WTC11 (cell line): Measurements from ENCODE around the gene ALS2. TPM values are rescaled to one million over a fixed set of nuclear protein-coding genes. Genes with fewer than 3 reads are reported as not detected.

ENCODE experiments used
- ATAC-seq: fragments of 200-7000 bp; cut with Tn5 transposase; 2 replicates; pipeline ENCODE4 v1.10.0; 2021; ENCODE audit warnings: mild to moderate bottlenecking, moderate library complexity
- CTCF ChIA-PET: fragments of 300-600 bp; sonication (Branson Sonifier 250); formaldehyde crosslinking; loops from one replicate; lab custom pipeline; 2021; ENCODE audit warnings: antibody characterized with exemption; lab: Charles Lee
- POLR2A ChIA-PET: fragments of 350-600 bp; sonication (Branson Sonifier 250); formaldehyde crosslinking; loops from one replicate; lab custom pipeline; 2021; ENCODE audit warnings: antibody characterized with exemption; lab: Charles Lee
- DNase-seq: peaks from one replicate; pipeline ENCODE4 v3.0.0; 2021; ENCODE audit warnings: low spot score
- H3K27ac Mint-ChIP-seq: 2 replicates; pipeline ENCODE4 v1.8.0; 2021; ENCODE audit warnings: mixed read lengths
- H3K27me3 Mint-ChIP-seq: 2 replicates; pipeline ENCODE4 v1.8.0; 2021; ENCODE audit warnings: low read depth, mild to moderate bottlenecking, moderate library complexity, mixed read lengths
- H3K36me3 Mint-ChIP-seq: 2 replicates; pipeline ENCODE4 v1.8.0; 2021; ENCODE audit warnings: mixed read lengths
- H3K4me1 Mint-ChIP-seq: 2 replicates; pipeline ENCODE4 v1.8.0; 2022; ENCODE audit warnings: mixed read lengths
- H3K4me3 Mint-ChIP-seq: 2 replicates; pipeline ENCODE4 v1.8.0; 2021; ENCODE audit warnings: mild to moderate bottlenecking, moderate library complexity, mixed read lengths
- H3K9me3 Mint-ChIP-seq: 2 replicates; pipeline ENCODE4 v1.8.0; 2021; ENCODE audit warnings: mixed read lengths
- CREB1 ChIP-seq: sonication (generic); formaldehyde crosslinking; IDR thresholded peaks from 2 replicates; pipeline ENCODE4 v1.8.0; 2023; ENCODE audit warnings: mild to moderate bottlenecking, missing genetic modification reagents
- CREM ChIP-seq: sonication (generic); formaldehyde crosslinking; IDR thresholded peaks from 2 replicates; pipeline ENCODE4 v1.8.1; 2022; ENCODE audit warnings: mild to moderate bottlenecking, missing genetic modification reagents, moderate library complexity
- EMX1 ChIP-seq: fragments of 250-450 bp; sonication (Bioruptor Pico); IDR thresholded peaks from 2 replicates; pipeline ENCODE4 v1.8.0; 2021; ENCODE audit warnings: mild to moderate bottlenecking
- FOXJ3 ChIP-seq: sonication (generic); formaldehyde crosslinking; IDR thresholded peaks from 2 replicates; pipeline ENCODE4 v1.9.0; 2021; ENCODE audit warnings: missing genetic modification reagents, mild to moderate bottlenecking, borderline replicate concordance
- FOXK1 ChIP-seq: sonication (generic); formaldehyde crosslinking; IDR thresholded peaks from 2 replicates; pipeline ENCODE4 v1.8.0; 2022; ENCODE audit warnings: mild to moderate bottlenecking, moderate library complexity, missing genetic modification reagents
- FOXP1 ChIP-seq: sonication (generic); formaldehyde crosslinking; IDR thresholded peaks from 2 replicates; pipeline ENCODE4 v1.8.0; 2022; ENCODE audit warnings: missing genetic modification reagents, mild to moderate bottlenecking, moderate library complexity, borderline replicate concordance
- GABPB1 ChIP-seq: sonication (generic); formaldehyde crosslinking; IDR thresholded peaks from 2 replicates; pipeline ENCODE4 v1.8.1; 2023; ENCODE audit warnings: mild to moderate bottlenecking, missing genetic modification reagents
- GRHL2 ChIP-seq: fragments of 250-450 bp; sonication (Bioruptor Pico); IDR thresholded peaks from 2 replicates; pipeline ENCODE4 v1.8.0; 2022; ENCODE audit warnings: mild to moderate bottlenecking, moderate library complexity; ENCODE audit not compliant: insufficient replicate concordance, severe bottlenecking
- RORB ChIP-seq: fragments of 250-450 bp; sonication (Bioruptor Pico); IDR thresholded peaks from 2 replicates; pipeline ENCODE4 v1.9.0; 2021; ENCODE audit warnings: mild to moderate bottlenecking
- SMAD4 ChIP-seq: sonication (generic); formaldehyde crosslinking; IDR thresholded peaks from 2 replicates; pipeline ENCODE4 v1.8.0; 2022; ENCODE audit warnings: mild to moderate bottlenecking, missing genetic modification reagents
- SOX15 ChIP-seq: fragments of 250-450 bp; sonication (Bioruptor Pico); IDR thresholded peaks from 2 replicates; pipeline ENCODE4 v1.9.0; 2021; ENCODE audit warnings: mild to moderate bottlenecking
- TCF7 ChIP-seq: sonication (generic); formaldehyde crosslinking; IDR thresholded peaks from 2 replicates; pipeline ENCODE4 v1.8.0; 2022; ENCODE audit warnings: mild to moderate bottlenecking, low read depth, missing genetic modification reagents, moderate library complexity
- TEAD4 ChIP-seq: sonication (generic); formaldehyde crosslinking; IDR thresholded peaks from 2 replicates; pipeline ENCODE4 v1.8.0; 2022; ENCODE audit warnings: mild to moderate bottlenecking, missing genetic modification reagents
- ZNF263 ChIP-seq: sonication (generic); formaldehyde crosslinking; IDR thresholded peaks from 2 replicates; pipeline ENCODE4 v1.8.1; 2022; ENCODE audit warnings: low read depth, mild to moderate bottlenecking, moderate library complexity, missing genetic modification reagents
- ZNF671 ChIP-seq: fragments of 250-450 bp; sonication (Bioruptor Pico); IDR thresholded peaks from 2 replicates; pipeline ENCODE4 v1.8.0; 2021; ENCODE audit warnings: mild to moderate bottlenecking
- total RNA-seq: library from RNA; stranded (reverse); gene quantifications from 3 replicates; pipeline ENCODE4 v1.2.3, GENCODE V29; 2021
- TF ChIP-seq, protein P1 (sequence below): sonication (generic); formaldehyde crosslinking; IDR thresholded peaks from 2 replicates; pipeline ENCODE4 v1.8.1; 2022; ENCODE audit warnings: mild to moderate bottlenecking, missing genetic modification reagents, moderate library complexity, borderline replicate concordance
- TF ChIP-seq, protein P2 (sequence below): sonication (generic); formaldehyde crosslinking; conservative IDR thresholded peaks from 2 replicates; pipeline ENCODE4 v1.8.1; 2022; ENCODE audit warnings: mild to moderate bottlenecking, missing genetic modification reagents
- TF ChIP-seq, protein P3 (sequence below): sonication (generic); formaldehyde crosslinking; IDR thresholded peaks from 2 replicates; pipeline ENCODE4 v1.8.1; 2023; ENCODE audit warnings: mild to moderate bottlenecking, missing genetic modification reagents
- TF ChIP-seq, protein P4 (sequence below): fragments of 250-450 bp; sonication (Bioruptor Pico); IDR thresholded peaks from 2 replicates; pipeline ENCODE4 v1.8.0; 2021; ENCODE audit warnings: mild to moderate bottlenecking
- TF ChIP-seq, protein P5 (sequence below): sonication (generic); formaldehyde crosslinking; IDR thresholded peaks from 2 replicates; pipeline ENCODE4 v1.8.1; 2023; ENCODE audit warnings: mild to moderate bottlenecking, moderate library complexity, missing genetic modification reagents
- TF ChIP-seq, protein P6 (sequence below): fragments of 250-450 bp; sonication (Bioruptor Pico); IDR thresholded peaks from 2 replicates; pipeline ENCODE4 v1.9.0; 2021; ENCODE audit warnings: mild to moderate bottlenecking
- TF ChIP-seq, protein P7 (sequence below): sonication (generic); formaldehyde crosslinking; IDR thresholded peaks from 2 replicates; pipeline ENCODE4 v1.8.0; 2022; ENCODE audit warnings: mild to moderate bottlenecking, missing genetic modification reagents

The ALS2 gene
- total RNA-seq, 1 experiment from 2014 or later = 30.5 TPM

DNA sequence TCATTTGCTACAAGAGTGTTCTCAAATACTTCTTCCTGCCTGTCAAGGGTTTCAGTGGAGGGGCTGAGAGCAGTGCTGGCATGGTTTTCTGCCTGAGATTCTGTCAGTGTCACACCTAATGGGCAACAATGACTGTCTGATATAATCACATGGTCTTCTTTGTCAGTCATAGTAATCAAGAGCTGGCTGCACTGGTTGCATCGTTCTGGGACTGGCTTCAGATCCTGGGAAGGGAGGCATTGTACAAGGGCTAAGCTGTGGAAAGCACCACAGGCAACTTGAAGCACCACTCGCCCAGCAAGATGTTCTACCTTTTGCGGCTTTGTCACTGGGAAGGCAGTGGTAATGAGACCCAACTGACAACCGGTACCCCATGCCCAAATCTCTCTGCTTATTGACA, 19.6 kb downstream of the ALS2 start (continued):
- TF ChIP-seq, protein P1, sequence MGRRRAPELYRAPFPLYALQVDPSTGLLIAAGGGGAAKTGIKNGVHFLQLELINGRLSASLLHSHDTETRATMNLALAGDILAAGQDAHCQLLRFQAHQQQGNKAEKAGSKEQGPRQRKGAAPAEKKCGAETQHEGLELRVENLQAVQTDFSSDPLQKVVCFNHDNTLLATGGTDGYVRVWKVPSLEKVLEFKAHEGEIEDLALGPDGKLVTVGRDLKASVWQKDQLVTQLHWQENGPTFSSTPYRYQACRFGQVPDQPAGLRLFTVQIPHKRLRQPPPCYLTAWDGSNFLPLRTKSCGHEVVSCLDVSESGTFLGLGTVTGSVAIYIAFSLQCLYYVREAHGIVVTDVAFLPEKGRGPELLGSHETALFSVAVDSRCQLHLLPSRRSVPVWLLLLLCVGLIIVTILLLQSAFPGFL (CRISPR knock-in tag) = no peak
- TF ChIP-seq EMX1 (CRISPR knock-in tag) (no peak), GRHL2 (CRISPR knock-in tag) (no peak), ZNF263 (CRISPR knock-in tag) (no peak), RORB (CRISPR knock-in tag) (no peak)
- TF ChIP-seq, protein P2, sequence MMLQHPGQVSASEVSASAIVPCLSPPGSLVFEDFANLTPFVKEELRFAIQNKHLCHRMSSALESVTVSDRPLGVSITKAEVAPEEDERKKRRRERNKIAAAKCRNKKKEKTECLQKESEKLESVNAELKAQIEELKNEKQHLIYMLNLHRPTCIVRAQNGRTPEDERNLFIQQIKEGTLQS (CRISPR knock-in tag) = no peak
- TF ChIP-seq, protein P3, sequence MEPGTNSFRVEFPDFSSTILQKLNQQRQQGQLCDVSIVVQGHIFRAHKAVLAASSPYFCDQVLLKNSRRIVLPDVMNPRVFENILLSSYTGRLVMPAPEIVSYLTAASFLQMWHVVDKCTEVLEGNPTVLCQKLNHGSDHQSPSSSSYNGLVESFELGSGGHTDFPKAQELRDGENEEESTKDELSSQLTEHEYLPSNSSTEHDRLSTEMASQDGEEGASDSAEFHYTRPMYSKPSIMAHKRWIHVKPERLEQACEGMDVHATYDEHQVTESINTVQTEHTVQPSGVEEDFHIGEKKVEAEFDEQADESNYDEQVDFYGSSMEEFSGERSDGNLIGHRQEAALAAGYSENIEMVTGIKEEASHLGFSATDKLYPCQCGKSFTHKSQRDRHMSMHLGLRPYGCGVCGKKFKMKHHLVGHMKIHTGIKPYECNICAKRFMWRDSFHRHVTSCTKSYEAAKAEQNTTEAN (CRISPR knock-in tag) = no peak
- TF ChIP-seq, protein P4, sequence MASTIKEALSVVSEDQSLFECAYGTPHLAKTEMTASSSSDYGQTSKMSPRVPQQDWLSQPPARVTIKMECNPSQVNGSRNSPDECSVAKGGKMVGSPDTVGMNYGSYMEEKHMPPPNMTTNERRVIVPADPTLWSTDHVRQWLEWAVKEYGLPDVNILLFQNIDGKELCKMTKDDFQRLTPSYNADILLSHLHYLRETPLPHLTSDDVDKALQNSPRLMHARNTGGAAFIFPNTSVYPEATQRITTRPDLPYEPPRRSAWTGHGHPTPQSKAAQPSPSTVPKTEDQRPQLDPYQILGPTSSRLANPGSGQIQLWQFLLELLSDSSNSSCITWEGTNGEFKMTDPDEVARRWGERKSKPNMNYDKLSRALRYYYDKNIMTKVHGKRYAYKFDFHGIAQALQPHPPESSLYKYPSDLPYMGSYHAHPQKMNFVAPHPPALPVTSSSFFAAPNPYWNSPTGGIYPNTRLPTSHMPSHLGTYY (CRISPR knock-in tag) = no peak

DNA sequence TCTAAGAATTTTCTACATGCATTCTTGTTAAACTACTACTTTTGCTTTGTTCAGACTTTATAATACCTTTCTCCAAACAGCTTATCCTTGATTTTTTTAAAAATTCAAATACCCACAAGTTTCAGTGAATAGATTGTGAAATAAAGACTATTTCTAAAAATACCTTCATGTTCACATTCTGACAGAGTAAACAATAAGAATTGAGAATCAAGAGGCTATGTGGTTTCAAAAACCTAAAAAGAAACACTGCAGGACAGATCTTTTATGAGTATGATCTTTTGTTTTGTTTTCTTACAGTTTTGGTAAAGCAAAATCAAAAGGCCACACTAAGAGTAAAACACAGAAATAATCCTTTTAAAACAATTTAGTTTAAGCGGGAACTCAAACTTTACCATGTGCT, 21.2 kb downstream of the ALS2 start:
- Mint-ChIP-seq H3K36me3 (peaks cover 14% of the 10 kb centered on the region; the same call in 1 of the 2 replicates), H3K9me3 (no peaks in the 10 kb centered on the region), H3K27ac (no peak overlapping the region), H3K27me3 (no peaks in the 10 kb centered on the region), H3K4me3 (no peak overlapping the region), H3K4me1 (no peaks in the 10 kb centered on the region)
- TF ChIP-seq FOXP1 (CRISPR knock-in tag) = no peak
- TF ChIP-seq CREM (CRISPR knock-in tag) = no peak
- no peak for TF ChIP-seq FOXK1 (CRISPR knock-in tag)
- no peak for TF ChIP-seq ZNF671
- TF ChIP-seq, protein P5, sequence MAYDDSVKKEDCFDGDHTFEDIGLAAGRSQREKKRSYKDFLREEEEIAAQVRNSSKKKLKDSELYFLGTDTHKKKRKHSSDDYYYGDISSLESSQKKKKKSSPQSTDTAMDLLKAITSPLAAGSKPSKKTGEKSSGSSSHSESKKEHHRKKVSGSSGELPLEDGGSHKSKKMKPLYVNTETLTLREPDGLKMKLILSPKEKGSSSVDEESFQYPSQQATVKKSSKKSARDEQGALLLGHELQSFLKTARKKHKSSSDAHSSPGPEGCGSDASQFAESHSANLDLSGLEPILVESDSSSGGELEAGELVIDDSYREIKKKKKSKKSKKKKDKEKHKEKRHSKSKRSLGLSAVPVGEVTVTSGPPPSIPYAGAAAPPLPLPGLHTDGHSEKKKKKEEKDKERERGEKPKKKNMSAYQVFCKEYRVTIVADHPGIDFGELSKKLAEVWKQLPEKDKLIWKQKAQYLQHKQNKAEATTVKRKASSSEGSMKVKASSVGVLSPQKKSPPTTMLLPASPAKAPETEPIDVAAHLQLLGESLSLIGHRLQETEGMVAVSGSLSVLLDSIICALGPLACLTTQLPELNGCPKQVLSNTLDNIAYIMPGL (CRISPR knock-in tag) = no peak
- TF ChIP-seq, protein P1 (CRISPR knock-in tag) = no peak
- ChIA-PET CTCF (no interaction called here), POLR2A (no interaction called here)
- ATAC-seq (no peak), DNase-seq (no peak)

DNA sequence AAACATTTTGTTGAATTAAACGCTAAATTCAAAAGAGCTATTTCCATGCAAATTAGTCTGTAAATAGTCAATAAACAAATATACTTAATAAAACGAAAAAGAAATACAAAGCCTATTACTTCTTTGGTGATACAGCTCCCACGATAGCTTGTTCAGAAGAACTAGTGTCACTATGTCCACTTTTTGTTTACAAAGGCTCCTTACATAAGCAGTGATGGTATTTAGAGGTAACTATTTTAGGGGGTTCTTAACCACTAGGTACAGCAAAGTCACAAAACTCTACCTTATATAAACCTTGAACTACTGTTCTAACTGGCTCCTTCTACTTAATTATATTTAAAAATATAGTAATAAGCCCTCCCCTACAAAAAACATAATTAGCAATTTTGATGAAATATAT, 21.9 kb downstream of the ALS2 start:
- ATAC-seq (no peak), DNase-seq (no peak)
- ChIA-PET POLR2A (no interaction called here), CTCF (no interaction called here)
- Mint-ChIP-seq H3K36me3 (peaks cover 14% of the 10 kb centered on the region; the same call in 1 of the 2 replicates), H3K27ac (no peak overlapping the region), H3K27me3 (no peaks in the 10 kb centered on the region), H3K4me3 (no peak overlapping the region), H3K9me3 (no peaks in the 10 kb centered on the region), H3K4me1 (no peaks in the 10 kb centered on the region)
- TF ChIP-seq, protein P6, sequence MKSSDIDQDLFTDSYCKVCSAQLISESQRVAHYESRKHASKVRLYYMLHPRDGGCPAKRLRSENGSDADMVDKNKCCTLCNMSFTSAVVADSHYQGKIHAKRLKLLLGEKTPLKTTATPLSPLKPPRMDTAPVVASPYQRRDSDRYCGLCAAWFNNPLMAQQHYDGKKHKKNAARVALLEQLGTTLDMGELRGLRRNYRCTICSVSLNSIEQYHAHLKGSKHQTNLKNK (CRISPR knock-in tag) = no peak
- TF ChIP-seq FOXK1 (CRISPR knock-in tag) (no peak), CREB1 (no peak), SOX15 (no peak), TCF7 (CRISPR knock-in tag) (no peak), FOXJ3 (CRISPR knock-in tag) (no peak), GABPB1 (CRISPR knock-in tag) (no peak), TEAD4 (CRISPR knock-in tag) (no peak), SMAD4 (CRISPR knock-in tag) (no peak)
- TF ChIP-seq, protein P7, sequence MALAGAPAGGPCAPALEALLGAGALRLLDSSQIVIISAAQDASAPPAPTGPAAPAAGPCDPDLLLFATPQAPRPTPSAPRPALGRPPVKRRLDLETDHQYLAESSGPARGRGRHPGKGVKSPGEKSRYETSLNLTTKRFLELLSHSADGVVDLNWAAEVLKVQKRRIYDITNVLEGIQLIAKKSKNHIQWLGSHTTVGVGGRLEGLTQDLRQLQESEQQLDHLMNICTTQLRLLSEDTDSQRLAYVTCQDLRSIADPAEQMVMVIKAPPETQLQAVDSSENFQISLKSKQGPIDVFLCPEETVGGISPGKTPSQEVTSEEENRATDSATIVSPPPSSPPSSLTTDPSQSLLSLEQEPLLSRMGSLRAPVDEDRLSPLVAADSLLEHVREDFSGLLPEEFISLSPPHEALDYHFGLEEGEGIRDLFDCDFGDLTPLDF = no peak
- TF ChIP-seq, protein P5 (CRISPR knock-in tag) = no peak
- TF ChIP-seq, protein P4 (CRISPR knock-in tag) = no peak
